T-helper 1 cell treated with Interleukin-12 subunit alpha and Interleukin-12 subunit beta and Interleukin-4 antibody, amounts not matched to agents 30 μg/mL and 1 μg/mL, for 36 hours (primary cell): ENCODE results near the gene ZNF883.
"Not testable (repeated sequence)": the region's sequence is repeated elsewhere in the genome, so short reads cannot be mapped to it uniquely, and the experiment has no call there.

ENCODE experiments used
- H3K27ac Mint-ChIP-seq: one replicate; pipeline ENCODE4 v1.8.0; 2021; ENCODE audit warnings: mild to moderate bottlenecking, mixed read lengths
- H3K27me3 Mint-ChIP-seq: one replicate; pipeline ENCODE4 v1.8.0; 2021; ENCODE audit warnings: low read depth, mixed read lengths
- H3K36me3 Mint-ChIP-seq: one replicate; pipeline ENCODE4 v1.8.0; 2021; ENCODE audit warnings: low read depth, mixed read lengths
- H3K4me1 Mint-ChIP-seq: one replicate; pipeline ENCODE4 v1.8.0; 2021; ENCODE audit warnings: low read depth, mixed read lengths
- H3K4me3 Mint-ChIP-seq: one replicate; pipeline ENCODE4 v1.8.0; 2021; ENCODE audit warnings: mild to moderate bottlenecking, moderate library complexity, mixed read lengths
- H3K9me3 Mint-ChIP-seq: one replicate; pipeline ENCODE4 v1.8.0; 2021; ENCODE audit warnings: mixed read lengths

The ZNF883 gene

DNA sequence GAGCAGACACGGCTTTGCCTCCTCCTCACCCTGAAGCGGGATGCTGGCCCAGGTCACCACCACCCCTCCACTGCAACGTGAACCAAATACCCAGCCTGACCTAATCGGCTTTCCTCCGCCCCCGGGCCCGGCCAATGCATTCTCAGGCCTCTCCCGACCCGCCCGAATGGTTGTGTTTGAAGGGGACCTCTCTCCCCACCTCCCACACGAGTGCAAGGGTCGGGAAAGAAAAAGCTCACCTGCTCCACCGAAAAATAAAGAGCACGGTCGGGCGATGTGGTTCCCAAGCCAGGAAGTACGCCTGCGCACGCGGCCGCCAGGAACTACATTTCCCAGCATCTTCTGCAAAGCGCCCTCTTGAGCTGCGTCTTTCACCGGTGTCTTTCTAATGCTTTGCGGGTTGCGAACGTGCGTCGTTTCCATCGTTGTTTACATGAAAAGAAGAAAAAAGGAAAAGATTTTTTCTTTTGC lies at the start of gene ZNF883:
TSS of gene ZNF883 (minus strand) at position 282 of the 471 bp plus-strand sequence.
- Mint-ChIP-seq H3K9me3 (peaks cover 54% of the 10 kb centered on the region), H3K27ac (no peak within 1 kb of the TSS)

DNA sequence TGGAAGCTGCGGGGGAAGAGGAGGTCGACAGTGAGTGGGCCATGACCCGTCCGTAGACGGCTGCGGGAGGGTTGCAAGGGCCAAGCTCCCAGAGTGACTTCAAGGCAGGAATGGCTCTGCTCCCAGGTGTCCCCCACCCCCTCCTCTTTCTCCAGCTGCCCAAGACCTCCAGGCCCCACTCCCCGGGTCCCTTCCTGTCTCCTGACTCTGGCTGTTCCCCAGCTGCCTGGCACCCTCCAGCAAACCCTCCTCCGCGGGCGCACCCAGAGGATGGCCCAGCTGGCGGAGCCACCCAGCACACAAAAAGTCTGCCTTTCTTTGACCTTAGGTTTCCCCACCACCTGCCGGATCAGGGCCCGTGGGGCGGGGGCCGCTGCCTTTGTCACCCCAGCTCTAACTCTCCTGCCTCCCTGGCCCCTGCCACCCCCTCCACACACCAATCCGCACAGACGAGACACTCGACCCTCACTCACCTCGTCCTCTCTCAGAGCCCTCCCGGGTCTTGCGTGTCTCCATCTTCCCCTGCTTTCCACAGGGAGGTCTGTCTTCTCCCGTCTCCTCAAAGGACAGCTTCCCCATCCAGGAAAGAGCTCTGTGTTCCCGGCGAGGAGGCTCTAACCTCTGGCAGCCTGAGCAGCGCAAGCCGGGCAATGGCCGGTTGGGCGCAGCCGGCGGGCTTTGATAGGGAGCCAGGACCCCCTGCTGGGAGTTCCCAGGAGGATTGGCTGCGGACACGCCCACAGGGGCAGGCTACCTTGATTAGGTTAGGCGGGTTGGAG lies 49.3 kb upstream of the ZNF883 start:
- H3K4me3 Mint-ChIP-seq, H3K4me1 Mint-ChIP-seq, H3K36me3 Mint-ChIP-seq, H3K27me3 Mint-ChIP-seq, H3K27ac Mint-ChIP-seq: not testable (repeated sequence)
- H3K9me3 Mint-ChIP-seq = peaks cover 12% of the 10 kb centered on the region

More for the DNA sequence above, at the start of gene ZNF883:
- Mint-ChIP-seq H3K27me3 (no peaks in the 10 kb centered on the region), H3K4me3 (no peak within 1 kb of the TSS), H3K4me1 (no peaks in the 10 kb centered on the region), H3K36me3 (no peaks in the 10 kb centered on the region)

DNA sequence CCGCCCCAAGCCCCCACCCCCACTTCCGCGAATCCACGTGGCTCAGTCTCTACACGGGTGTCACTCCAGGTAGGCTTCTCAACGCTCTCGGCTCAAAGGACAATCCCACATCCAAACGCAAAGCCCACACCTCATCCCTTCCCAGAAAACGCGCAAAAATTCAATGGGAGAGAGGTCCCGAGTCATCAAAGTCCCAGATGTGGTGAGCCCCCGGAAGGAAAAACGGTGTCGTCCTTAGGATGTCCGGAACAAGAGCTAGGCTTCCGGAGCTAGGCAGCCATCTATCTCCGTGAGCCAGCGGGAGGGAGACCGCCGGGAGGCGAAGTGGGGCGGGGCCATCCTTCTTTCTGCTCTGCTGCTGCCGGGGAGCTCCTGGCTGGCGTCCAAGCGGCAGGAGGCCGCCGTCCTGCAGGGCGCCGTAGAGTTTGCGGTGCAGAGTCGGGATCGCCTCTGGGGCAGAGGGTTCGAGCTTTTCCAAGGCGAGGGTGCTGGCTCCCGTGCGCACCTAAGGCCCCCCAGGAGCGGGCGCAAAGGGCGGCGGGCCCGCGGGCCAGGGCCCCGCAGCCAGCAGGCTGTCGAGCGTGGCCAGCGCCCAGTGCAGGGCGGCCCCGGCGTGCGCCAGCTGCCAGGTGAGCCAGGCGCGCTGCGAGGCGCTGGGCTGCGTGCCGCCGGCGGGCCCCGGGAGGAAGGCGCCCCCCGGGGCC lies 47.7 kb upstream of the ZNF883 start:
- peaks cover 12% of the 10 kb centered on the region for H3K9me3 Mint-ChIP-seq
- H3K36me3 Mint-ChIP-seq, H3K4me1 Mint-ChIP-seq, H3K4me3 Mint-ChIP-seq, H3K27me3 Mint-ChIP-seq: not testable (repeated sequence)
- H3K27ac Mint-ChIP-seq = peak overlapping the region; percentile 50

DNA sequence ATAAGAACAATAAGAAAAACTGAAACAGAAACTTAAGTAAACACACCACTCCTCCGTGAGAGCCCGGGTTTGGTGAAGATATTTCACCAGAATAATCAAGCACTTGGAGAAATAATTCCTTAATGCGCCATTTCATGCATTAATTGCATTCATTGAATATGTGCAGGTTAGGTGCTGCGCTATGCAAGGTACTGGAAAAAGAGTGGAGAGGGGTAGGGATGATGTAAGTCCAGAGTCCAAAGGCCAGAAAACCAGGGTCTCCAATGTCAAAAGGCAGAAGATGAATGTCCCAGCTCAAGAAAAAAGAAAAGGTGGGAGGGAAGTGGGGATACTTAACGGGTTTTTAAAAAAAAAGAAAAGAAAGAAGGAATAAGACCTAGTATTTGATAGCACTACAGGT lies 45.2 kb upstream of the ZNF883 start:
- Mint-ChIP-seq H3K4me1 (no peaks in the 10 kb centered on the region), H3K27me3 (no peaks in the 10 kb centered on the region), H3K36me3 (no peaks in the 10 kb centered on the region), H3K9me3 (peaks cover 12% of the 10 kb centered on the region), H3K4me3 (no peak overlapping the region), H3K27ac (no peak overlapping the region)

DNA sequence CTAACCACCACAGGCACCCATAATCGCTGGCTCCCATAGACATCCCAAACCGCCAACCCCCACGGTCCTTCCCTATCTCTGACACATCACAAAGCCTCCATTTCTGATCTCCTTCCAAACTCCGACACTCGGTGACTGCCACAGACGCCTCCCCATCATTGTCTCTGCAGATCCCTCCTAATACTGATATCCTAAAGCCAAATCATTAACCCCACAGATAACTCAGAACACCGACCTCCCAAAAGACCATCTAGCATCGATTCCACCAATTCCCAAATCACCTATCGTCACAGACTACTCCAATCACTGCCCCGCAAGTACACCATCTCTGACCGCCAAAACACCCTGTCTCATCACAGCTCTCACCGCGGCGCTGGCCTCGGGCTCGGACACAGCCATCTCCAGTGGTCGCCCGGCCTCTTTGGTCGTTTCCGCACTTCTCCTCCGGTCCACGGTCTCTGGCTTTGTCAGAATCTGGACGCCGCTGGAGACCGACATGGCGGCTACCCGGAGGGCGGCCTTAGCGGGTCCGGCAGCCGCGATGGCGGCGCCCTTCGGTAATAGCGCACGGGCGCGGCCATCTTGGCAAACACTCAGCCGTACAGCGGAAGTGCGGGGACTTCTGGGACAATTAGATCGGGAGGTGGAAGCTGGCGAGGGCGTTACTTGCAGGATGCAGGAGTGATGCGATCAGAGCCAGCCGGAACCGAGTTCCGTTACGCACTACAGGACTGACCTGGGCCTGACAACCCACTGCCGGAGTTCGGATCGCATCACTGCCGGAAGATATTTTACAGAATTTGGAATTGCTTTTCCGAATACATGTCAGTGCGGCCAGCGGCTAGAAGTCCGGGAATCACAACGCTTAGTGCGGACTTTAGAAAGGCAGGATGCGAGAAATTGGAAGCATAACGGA lies 44.5 kb upstream of the ZNF883 start, which contains the start of gene ZFP37:
TSS of gene ZFP37 (minus strand) at position 534 of the 916 bp plus-strand sequence. CDS start at position 498, 36 bp downstream.
- Mint-ChIP-seq H3K36me3 (no peaks in the 10 kb centered on the region), H3K4me1 (no peaks in the 10 kb centered on the region), H3K27me3 (no peaks in the 10 kb centered on the region), H3K9me3 (peaks cover 12% of the 10 kb centered on the region), H3K27ac (no peak within 1 kb of the TSS), H3K4me3 (no peak within 1 kb of the TSS)

DNA sequence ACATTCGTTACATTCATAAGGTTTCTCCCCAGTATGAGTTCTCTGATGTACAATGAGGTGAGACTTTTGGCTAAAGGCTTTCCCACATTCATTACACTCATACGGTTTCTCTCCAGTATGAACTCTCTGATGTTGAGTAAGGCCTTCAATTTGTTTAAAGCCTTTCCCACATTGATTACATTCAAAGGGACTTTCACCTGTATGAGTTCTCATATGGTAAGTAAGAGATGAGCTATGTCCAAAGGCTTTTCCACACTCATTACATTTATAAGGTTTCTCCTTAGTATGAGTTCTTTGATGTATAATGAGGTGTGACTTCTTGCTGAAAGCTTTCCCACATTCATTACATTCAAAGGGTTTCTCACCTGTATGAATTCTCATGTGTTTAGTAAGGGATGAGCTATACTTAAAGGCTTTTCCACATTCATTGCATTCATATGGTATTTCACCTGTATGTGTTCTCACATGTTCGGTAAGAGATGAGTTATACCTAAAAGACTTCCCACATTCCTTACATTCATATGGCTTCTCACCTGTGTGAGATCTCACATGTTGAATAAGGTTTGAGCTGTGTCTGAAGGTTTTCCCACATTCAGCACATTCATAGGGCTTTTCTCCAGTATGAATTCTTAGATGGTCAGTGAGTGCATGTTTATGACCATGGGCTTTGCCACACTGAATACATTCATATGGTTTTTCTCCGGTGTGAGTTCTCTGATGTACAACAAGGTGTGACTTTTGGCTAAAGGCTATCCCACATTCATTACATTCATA lies 31.1 kb upstream of the ZNF883 start:
- Mint-ChIP-seq H3K27me3 (no peaks in the 10 kb centered on the region), H3K9me3 (peaks cover 78% of the 10 kb centered on the region), H3K4me3 (no peak overlapping the region), H3K4me1 (no peaks in the 10 kb centered on the region), H3K27ac (no peak overlapping the region), H3K36me3 (peaks cover 7% of the 10 kb centered on the region)

DNA sequence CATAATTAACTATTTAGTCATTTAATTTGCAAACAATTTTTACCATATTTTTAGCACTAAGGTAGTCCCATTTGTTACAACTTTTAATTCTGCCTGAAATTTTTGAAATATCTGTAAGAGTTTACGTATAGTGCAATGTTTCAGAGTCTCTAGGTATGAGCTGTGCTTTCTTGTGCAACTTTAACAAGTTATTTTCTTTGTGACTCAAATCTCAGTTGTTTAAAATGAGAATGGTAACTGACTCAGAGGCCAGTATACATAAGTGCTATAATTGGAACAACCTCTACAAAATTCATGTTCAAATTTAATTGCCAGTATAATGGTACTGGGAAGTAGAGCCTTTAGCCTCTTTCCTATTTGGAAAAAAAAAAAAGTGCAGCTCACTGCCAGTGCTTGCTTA lies 14.2 kb upstream of the ZNF883 start:
- Mint-ChIP-seq H3K27ac (no peak overlapping the region), H3K36me3 (no peaks in the 10 kb centered on the region)

DNA sequence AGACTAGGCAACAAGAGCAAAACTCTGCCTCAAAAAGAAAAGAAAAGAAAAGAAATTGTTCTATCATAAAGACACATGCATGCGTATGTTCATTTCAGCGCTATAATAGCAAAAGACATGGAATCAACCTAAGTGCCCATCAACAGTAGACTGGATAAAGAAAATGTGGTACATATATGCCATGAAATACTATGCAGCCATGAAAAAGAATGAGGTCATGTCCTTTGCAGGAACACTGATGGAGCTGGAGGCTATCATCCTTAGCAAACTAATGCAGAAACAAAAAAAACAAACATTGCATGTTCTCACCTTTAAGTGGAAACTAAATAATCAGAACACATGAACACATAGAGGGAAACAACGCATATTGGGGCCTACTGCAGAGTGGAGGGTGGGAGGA lies 6.3 kb upstream of the ZNF883 start:
- Mint-ChIP-seq H3K27ac (no peak overlapping the region), H3K4me1 (no peaks in the 10 kb centered on the region), H3K9me3 (peaks cover 36% of the 10 kb centered on the region), H3K36me3 (no peaks in the 10 kb centered on the region), H3K4me3 (no peak overlapping the region), H3K27me3 (no peaks in the 10 kb centered on the region)

More for the DNA sequence above, 14.2 kb upstream of the ZNF883 start:
- H3K4me3 Mint-ChIP-seq = no peak overlapping the region
- H3K4me1 Mint-ChIP-seq = no peaks in the 10 kb centered on the region
- H3K9me3 Mint-ChIP-seq = peaks cover 41% of the 10 kb centered on the region
- H3K27me3 Mint-ChIP-seq = no peaks in the 10 kb centered on the region

DNA sequence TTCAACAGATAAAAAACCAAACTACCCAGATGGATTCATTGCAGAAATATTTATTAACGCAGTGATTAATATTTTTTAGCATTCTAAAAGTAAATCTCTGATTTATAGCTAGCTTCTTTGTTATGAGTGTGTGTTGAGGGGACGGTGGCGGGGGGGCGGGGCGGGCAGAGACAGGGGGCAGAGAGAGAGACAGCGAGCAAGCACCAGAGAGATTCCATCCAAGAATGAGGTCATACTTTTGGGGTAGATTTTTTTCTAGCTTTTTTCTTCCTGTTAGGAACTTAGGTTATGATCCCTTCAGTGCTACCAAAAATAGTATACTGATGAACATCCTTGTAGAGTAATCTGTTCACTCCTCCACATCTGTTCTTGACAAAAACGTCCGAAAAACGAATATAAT lies 500 bp upstream of the ZNF883 start:
- Mint-ChIP-seq H3K27me3 (no peaks in the 10 kb centered on the region), H3K27ac (no peak overlapping the region), H3K4me3 (no peak overlapping the region), H3K4me1 (no peaks in the 10 kb centered on the region), H3K36me3 (no peaks in the 10 kb centered on the region), H3K9me3 (peaks cover 53% of the 10 kb centered on the region)

DNA sequence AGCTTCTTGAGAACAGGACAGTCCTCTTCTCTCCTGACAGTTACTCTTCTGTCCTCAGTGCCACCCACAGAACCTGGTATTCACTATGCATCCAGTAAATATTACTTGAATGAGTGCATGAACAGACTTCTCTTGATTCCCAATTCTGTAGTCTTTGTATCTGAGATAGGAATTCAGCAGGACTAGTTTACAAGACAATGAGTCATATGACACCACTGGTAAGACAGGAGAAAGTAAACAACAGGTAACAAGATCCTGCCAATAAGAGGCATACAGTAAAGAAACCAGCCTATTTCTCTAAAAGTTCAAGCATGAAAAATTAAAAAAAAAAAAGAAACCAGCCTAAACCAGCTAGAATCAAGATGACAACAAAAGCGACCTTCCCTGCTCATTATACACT lies 6.2 kb downstream of the ZNF883 start:
- Mint-ChIP-seq H3K4me1 (no peaks in the 10 kb centered on the region), H3K27ac (no peak overlapping the region), H3K4me3 (no peak overlapping the region), H3K9me3 (peaks cover 61% of the 10 kb centered on the region), H3K27me3 (no peaks in the 10 kb centered on the region), H3K36me3 (no peaks in the 10 kb centered on the region)

DNA sequence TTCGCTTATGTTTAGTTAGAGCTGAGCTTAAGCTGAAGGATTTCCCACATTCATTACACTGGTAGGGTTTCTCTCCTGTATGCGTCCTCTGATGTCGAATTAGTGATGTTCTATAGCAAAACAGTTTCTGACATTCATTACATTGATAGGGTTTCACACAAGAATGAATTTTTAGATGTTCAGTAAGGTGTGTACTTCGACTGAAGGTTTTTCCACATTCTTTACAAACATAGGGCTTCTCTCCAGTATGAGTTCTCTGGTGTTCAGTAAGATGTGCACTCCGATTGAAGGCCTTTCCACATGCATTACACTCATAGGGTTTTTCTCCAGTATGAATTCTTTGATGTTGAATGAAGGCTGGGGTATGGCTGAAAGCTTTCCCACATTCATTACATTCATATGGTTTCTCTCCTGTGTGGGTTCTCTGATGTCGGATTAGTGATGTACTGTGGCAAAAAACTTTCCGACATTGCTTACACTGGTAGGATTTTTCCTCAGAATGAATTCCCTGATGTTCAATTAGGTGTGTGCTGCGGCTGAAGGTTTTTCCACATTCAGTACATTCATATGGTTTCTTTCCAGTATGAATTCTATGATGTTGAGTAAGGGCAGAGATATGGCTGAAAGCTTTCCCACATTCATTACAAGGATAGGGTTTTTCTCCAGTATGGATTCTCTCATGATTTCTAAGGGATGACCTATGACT lies 14.6 kb downstream of the ZNF883 start:
- Mint-ChIP-seq H3K9me3 (peaks cover 72% of the 10 kb centered on the region), H3K27me3 (no peaks in the 10 kb centered on the region), H3K4me3 (no peak overlapping the region), H3K36me3 (peaks cover 3% of the 10 kb centered on the region), H3K4me1 (no peaks in the 10 kb centered on the region), H3K27ac (no peak overlapping the region)

DNA sequence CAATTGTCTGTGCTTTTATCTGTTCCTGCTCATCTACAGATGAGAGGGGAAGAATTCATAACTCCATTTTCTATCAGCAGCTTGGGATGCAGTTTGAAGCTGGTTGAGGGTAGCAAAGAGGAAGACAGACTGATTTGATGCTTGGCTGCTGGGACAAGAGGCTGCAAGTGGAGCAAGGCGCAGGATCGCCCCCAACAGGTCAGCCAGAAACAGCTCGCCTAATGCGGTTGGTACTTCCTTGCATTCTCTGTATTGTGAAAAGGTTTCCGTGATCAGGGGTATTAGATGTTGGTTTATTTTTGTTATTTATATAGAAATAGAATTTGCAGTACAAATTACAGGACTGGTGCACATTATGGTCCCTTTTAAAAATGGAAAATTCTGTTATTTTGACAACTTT lies 40.6 kb downstream of the ZNF883 start:
- H3K27me3 Mint-ChIP-seq = no peaks in the 10 kb centered on the region
- peaks cover 7% of the 10 kb centered on the region for H3K9me3 Mint-ChIP-seq
- no peaks in the 10 kb centered on the region for H3K36me3 Mint-ChIP-seq
- H3K4me1 Mint-ChIP-seq = no peaks in the 10 kb centered on the region
- H3K4me3 Mint-ChIP-seq = no peak overlapping the region
- H3K27ac Mint-ChIP-seq = no peak overlapping the region

DNA sequence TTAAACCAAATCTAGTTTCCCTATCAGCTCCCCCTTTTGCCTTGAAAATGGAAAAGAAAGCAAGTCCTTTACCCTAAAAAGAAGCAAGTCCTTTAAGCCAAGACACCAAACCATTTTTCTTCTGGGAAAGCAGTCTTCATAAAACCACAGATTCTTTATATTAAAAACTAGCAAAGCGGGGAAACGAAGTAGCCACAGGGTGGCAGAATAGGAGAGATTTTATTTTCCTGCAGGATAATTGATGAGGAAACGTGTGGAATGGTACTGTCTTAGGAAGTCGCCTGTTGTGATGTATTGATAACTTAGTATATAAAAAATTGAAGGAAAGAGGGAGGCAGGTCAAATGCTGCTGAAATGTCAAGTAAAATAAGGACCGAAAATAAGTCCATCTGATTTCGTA lies 41.1 kb downstream of the ZNF883 start:
- no peak overlapping the region for H3K4me3 Mint-ChIP-seq
- no peaks in the 10 kb centered on the region for H3K27me3 Mint-ChIP-seq
- H3K4me1 Mint-ChIP-seq = no peaks in the 10 kb centered on the region
- H3K27ac Mint-ChIP-seq = no peak overlapping the region
- H3K36me3 Mint-ChIP-seq = no peaks in the 10 kb centered on the region
- peaks cover 6% of the 10 kb centered on the region for H3K9me3 Mint-ChIP-seq
